Measurements from ENCODE around the gene RAB37.

DNA sequence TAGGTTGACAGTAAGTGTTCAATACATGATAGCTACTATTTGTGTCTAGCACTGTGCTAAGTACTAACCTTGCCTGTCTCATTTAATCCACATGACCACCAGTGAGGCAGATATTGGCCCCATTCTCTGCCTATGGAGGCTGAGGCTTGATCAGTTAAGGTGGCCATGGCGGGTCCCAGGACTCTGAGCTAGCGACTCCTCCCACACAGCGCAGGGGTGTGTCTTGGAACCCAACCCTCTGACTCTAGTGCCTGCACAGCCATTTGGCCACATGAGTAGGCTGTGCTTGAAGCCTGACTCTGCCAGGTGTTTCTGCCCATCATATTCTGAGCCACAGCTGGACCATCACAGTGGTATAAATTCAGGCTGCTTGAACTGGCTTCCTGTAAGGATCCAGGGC lies 17.8 kb downstream of the RAB37 start:
- TF ChIP-seq KDM5B (CRISPR knock-in tag; IDR thresholded peaks at IDR 0.05; ENCODE audit: borderline replicate concordance) (no peak), DPF2 (CRISPR knock-in tag; IDR thresholded peaks at IDR 0.05; ENCODE audit: borderline replicate concordance, low read depth) (no peak), ZSCAN22 (CRISPR knock-in tag; IDR thresholded peaks at IDR 0.05) (no peak), CHD4 (IDR thresholded peaks at IDR 0.05; ENCODE audit: borderline replicate concordance, low read length) (no peak), ZNF75D (CRISPR knock-in tag; IDR thresholded peaks at IDR 0.05; ENCODE audit: borderline replicate concordance) (no peak)
- TF ChIP-seq, protein P1, sequence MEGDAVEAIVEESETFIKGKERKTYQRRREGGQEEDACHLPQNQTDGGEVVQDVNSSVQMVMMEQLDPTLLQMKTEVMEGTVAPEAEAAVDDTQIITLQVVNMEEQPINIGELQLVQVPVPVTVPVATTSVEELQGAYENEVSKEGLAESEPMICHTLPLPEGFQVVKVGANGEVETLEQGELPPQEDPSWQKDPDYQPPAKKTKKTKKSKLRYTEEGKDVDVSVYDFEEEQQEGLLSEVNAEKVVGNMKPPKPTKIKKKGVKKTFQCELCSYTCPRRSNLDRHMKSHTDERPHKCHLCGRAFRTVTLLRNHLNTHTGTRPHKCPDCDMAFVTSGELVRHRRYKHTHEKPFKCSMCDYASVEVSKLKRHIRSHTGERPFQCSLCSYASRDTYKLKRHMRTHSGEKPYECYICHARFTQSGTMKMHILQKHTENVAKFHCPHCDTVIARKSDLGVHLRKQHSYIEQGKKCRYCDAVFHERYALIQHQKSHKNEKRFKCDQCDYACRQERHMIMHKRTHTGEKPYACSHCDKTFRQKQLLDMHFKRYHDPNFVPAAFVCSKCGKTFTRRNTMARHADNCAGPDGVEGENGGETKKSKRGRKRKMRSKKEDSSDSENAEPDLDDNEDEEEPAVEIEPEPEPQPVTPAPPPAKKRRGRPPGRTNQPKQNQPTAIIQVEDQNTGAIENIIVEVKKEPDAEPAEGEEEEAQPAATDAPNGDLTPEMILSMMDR (CRISPR knock-in tag; IDR thresholded peaks at IDR 0.05) = no peak

Data from HepG2 (cell line).